ENCODE measurements around the gene LRRC58.

DNA sequence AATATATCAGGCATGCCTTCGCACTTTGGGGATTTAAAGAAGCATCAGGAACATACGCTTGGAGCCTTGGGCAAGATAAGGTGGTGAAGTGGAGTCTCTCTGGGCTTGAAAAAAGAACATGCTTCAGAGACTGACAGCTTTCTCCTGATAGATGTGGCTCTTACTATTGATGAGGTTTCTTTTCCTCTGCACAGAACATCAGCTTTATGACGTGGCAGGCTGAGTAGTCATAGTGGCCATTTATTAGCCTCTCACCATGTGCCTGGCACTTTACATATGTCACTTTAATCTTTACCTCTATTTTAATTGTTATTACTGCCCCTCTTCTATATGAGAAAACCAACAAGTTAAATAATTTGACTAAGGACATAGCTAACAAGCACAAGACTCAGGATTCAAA is 19.0 kb upstream of the LRRC58 start:
- TF ChIP-seq CTCF (conservative IDR thresholded peaks at IDR 0.05; ENCODE audit: low read length) (no peak), EZH2phosphoT487 (IDR thresholded peaks at IDR 0.05; ENCODE audit: borderline replicate concordance, low read depth, low read length) (no peak)
